Activated B cell treated with CpG ODN at 0.5 μM for 24 hours (primary cell): ENCODE measurements around the gene CD300E. TPM values are rescaled to one million over a fixed set of nuclear protein-coding genes. Genes with fewer than 3 reads are reported as not detected.

Experiments used
- ATAC-seq: fragments of 200-7000 bp; cut with Tn5 transposase; one replicate; pipeline ENCODE4 v1.10.0; 2021; ENCODE audit warnings: low read depth, mild to moderate bottlenecking, moderate library complexity
- CTCF ChIA-PET: fragments of 350-600 bp; sonication (Branson Sonifier 250); formaldehyde crosslinking; loops from one replicate; lab custom pipeline; 2021; ENCODE audit warnings: antibody characterized with exemption; lab: Charles Lee
- POLR2A ChIA-PET: fragments of 350-600 bp; sonication (Branson Sonifier 250); formaldehyde crosslinking; loops from one replicate; lab custom pipeline; 2021; ENCODE audit warnings: antibody characterized with exemption; lab: Charles Lee
- DNase-seq: peaks from one replicate; pipeline ENCODE4 v3.0.0; 2022
- H3K27ac Mint-ChIP-seq: one replicate; pipeline ENCODE4 v1.8.0; 2020; ENCODE audit warnings: mixed read lengths
- H3K27me3 Mint-ChIP-seq: one replicate; pipeline ENCODE4 v1.8.0; 2021; ENCODE audit warnings: mixed read lengths
- H3K36me3 Mint-ChIP-seq: one replicate; pipeline ENCODE4 v1.8.0; 2021; ENCODE audit warnings: low read depth, mixed read lengths
- H3K4me1 Mint-ChIP-seq: one replicate; pipeline ENCODE4 v1.8.0; 2021; ENCODE audit warnings: mixed read lengths
- H3K4me3 Mint-ChIP-seq: one replicate; pipeline ENCODE4 v1.8.0; 2020; ENCODE audit warnings: mild to moderate bottlenecking, mixed read lengths
- H3K9me3 Mint-ChIP-seq: one replicate; pipeline ENCODE4 v1.8.0; 2020; ENCODE audit warnings: mixed read lengths
- CTCF ChIP-seq: fragments of 200-600 bp; IDR thresholded peaks from one replicate; pipeline ENCODE4 v1.8.0; 2022; ENCODE audit warnings: antibody characterized with exemption, mild to moderate bottlenecking
- intact Hi-C: fragments of 100-400 bp; cut with micrococcal nuclease; formaldehyde crosslinking; loops from one replicate; pipeline ENCODE4 v1.15.1; 2024
- total RNA-seq: library from RNA; stranded (reverse); gene quantifications from 2 replicates; pipeline ENCODE4 v1.2.3, GENCODE V29; 2022

CD300E gene
- total RNA-seq, 1 donor from 2014 or later: 0.09 TPM

- H3K27ac Mint-ChIP-seq: no peak overlapping the region
- CTCF ChIA-PET: interaction anchor here (1.3 to 3.3 kb wide), 3 partner anchors 82 to 172 kb away, joined by 4 to 21 read pairs (median 19); partner anchors contain the start of gene RAB37
- intact Hi-C loops: loop anchor here (5.0 kb wide), 1 partner anchor 297 kb away; no protein-coding TSS in a partner anchor
These were observed 58.4 kb downstream of the CD300E start for GRCh38 chr17:74565126-74565525.

GRCh38 chr17:74563358-74563757 lies 60.2 kb downstream of the CD300E start:
- H3K9me3 Mint-ChIP-seq: peaks cover 3% of the 10 kb centered on the region
- CTCF ChIA-PET: no interaction called here
- H3K27ac Mint-ChIP-seq: no peak overlapping the region

More at GRCh38 chr17:74565126-74565525, 58.4 kb downstream of the CD300E start:
- TF ChIP-seq CTCF: no peak
- Mint-ChIP-seq H3K27me3 (peaks cover 36% of the 10 kb centered on the region), H3K9me3 (no peaks in the 10 kb centered on the region), H3K4me1 (peaks cover 11% of the 10 kb centered on the region), H3K36me3 (no peaks in the 10 kb centered on the region), H3K4me3 (no peak overlapping the region)
- no peak for ATAC-seq
- DNase-seq: no peak
- POLR2A ChIA-PET: no interaction called here

GRCh38 chr17:74561586-74561985 lies 62.0 kb downstream of the CD300E start:
- Mint-ChIP-seq H3K4me1 (peaks cover 29% of the 10 kb centered on the region), H3K27me3 (peaks cover 19% of the 10 kb centered on the region), H3K36me3 (no peaks in the 10 kb centered on the region), H3K9me3 (peaks cover 3% of the 10 kb centered on the region), H3K27ac (no peak overlapping the region), H3K4me3 (no peak overlapping the region)
- no peak for ATAC-seq
- no peak for DNase-seq
- ChIA-PET CTCF (interaction anchor here (2.1 kb wide), 1 partner anchor 96 kb away, joined by 6 read pairs; no protein-coding TSS in a partner anchor), POLR2A (no interaction called here)
- intact Hi-C loops: no loop called here
- TF ChIP-seq CTCF: no peak

More at GRCh38 chr17:74563358-74563757, 60.2 kb downstream of the CD300E start:
- ATAC-seq: no peak
- DNase-seq: no peak
- TF ChIP-seq CTCF: no peak
- no peaks in the 10 kb centered on the region for H3K36me3 Mint-ChIP-seq
- POLR2A ChIA-PET: no interaction called here
- peaks cover 21% of the 10 kb centered on the region for H3K27me3 Mint-ChIP-seq
- H3K4me1 Mint-ChIP-seq: peaks cover 18% of the 10 kb centered on the region
- intact Hi-C loops: no loop called here
- no peak overlapping the region for H3K4me3 Mint-ChIP-seq

Other genes starting within 250 kb of the CD300E start
- gene GPRC5C, start 191.7 kb downstream of the CD300E start, total RNA-seq: 14.0 and 17.0 TPM in 2 replicates
- 0.34 and 0.71 TPM in 2 replicates for gene CD300A, start 157.1 kb downstream of the CD300E start, total RNA-seq
- not detected in 2 replicates for gene CD300LB, start 92.3 kb downstream of the CD300E start, total RNA-seq
- 0.16 and 0.17 TPM in 2 replicates for gene CD300C, start 77.6 kb downstream of the CD300E start, total RNA-seq
- gene CD300H, start 56.2 kb downstream of the CD300E start, total RNA-seq: not detected in 2 replicates
- gene CD300LD, start 31.5 kb downstream of the CD300E start, total RNA-seq: not detected in 2 replicates
- 0.12 and 0.33 TPM in 2 replicates for gene CD300LF, start 89.2 kb upstream of the CD300E start, total RNA-seq
- 11.0 and 11.1 TPM in 2 replicates for gene RAB37, start 113.5 kb upstream of the CD300E start, total RNA-seq
- 33.3 and 34.5 TPM in 2 replicates for gene NHERF1, start 124.9 kb upstream of the CD300E start, total RNA-seq
- gene NAT9, start 152.6 kb upstream of the CD300E start, total RNA-seq: 59.4 and 79.7 TPM in 2 replicates
- not detected in 2 replicates for gene GRIN2C, start 236.1 kb upstream of the CD300E start, total RNA-seq
- gene FDXR, start 249.3 kb upstream of the CD300E start, total RNA-seq: 4.6 and 5.5 TPM in 2 replicates